DND-41 (cell line): Measurements from ENCODE around the gene PPP1R36.

Experiments used
- CTCF ChIP-seq: IDR thresholded peaks from 2 replicates; pipeline ENCODE4 v1.5.1; 2012; ENCODE audit warnings: borderline replicate concordance, low read length, moderate library complexity, mild to moderate bottlenecking; ENCODE audit not compliant: poor library complexity, severe bottlenecking; ENCODE audit errors: extremely low read depth
- EZH2 ChIP-seq: IDR thresholded peaks from 3 replicates; pipeline ENCODE4 v1.6.1; 2012; ENCODE audit warnings: borderline replicate concordance, low read depth, mild to moderate bottlenecking, moderate library complexity, low read length, inconsistent platforms; ENCODE audit not compliant: severe bottlenecking

DNA sequence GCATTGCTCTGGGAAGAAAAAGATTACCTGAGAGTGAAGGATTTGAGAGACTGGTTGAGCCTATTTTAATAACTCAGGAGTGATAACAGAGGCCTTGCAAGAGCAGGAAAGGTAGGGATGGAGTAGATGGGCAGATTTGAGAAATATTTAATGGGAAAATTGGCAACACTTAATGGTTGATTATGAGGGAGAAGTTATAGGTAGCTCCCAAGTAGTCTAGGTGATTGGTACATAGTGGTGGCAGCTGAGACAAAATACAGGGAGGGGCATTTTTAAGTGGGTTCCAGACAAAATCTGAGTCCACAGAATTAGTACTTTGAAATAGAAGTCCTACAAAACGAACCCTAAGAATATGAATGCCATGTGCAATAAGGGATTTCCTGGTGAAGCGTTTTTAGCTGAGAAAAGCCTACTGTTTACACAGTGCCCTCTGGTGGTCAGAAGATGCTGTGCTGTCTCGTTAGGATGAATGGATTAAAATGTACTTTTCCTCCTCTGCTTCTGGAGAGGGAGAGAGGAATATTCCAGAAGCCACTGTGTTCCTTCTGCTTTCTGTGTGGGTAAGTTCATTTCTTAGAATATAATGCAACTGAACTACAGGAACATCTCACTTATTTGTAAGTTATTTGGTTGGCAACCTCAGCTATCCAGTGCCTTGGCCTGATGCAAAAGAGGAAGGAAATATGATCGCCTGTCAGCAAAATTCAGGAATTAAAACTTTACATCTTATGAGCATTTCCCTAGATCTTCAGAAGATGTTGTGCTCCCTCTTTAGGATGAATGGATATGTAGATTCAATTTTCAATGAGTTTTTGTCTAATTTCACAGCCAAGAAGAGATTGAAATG lies 38.7 kb upstream of the PPP1R36 start:
- TF ChIP-seq CTCF (peak; percentile 97), EZH2 (no peak)
